KOPT-K1 (cell line): Measurements from ENCODE around the gene GLT6D1.

Experiments used
- H3K27ac ChIP-seq: fragments of 200-600 bp; sonication (generic); 2 replicates; pipeline ENCODE4 v1.5.1; 2016; ENCODE audit warnings: antibody characterized with exemption, mild to moderate bottlenecking, low read depth, low read length; ENCODE audit not compliant: poor library complexity, severe bottlenecking
- H3K36me3 ChIP-seq: fragments of 200-600 bp; sonication (generic); 2 replicates; pipeline ENCODE4 v1.5.1; 2017; ENCODE audit warnings: antibody characterized with exemption, mild to moderate bottlenecking, low read length, moderate library complexity; ENCODE audit not compliant: insufficient read depth
- H3K9me3 ChIP-seq: fragments of 200-600 bp; sonication (generic); 2 replicates; pipeline ENCODE4 v1.5.1; 2017; ENCODE audit warnings: antibody characterized with exemption, low read length, mild to moderate bottlenecking; ENCODE audit not compliant: insufficient read depth, poor library complexity, severe bottlenecking

GLT6D1 gene

DNA sequence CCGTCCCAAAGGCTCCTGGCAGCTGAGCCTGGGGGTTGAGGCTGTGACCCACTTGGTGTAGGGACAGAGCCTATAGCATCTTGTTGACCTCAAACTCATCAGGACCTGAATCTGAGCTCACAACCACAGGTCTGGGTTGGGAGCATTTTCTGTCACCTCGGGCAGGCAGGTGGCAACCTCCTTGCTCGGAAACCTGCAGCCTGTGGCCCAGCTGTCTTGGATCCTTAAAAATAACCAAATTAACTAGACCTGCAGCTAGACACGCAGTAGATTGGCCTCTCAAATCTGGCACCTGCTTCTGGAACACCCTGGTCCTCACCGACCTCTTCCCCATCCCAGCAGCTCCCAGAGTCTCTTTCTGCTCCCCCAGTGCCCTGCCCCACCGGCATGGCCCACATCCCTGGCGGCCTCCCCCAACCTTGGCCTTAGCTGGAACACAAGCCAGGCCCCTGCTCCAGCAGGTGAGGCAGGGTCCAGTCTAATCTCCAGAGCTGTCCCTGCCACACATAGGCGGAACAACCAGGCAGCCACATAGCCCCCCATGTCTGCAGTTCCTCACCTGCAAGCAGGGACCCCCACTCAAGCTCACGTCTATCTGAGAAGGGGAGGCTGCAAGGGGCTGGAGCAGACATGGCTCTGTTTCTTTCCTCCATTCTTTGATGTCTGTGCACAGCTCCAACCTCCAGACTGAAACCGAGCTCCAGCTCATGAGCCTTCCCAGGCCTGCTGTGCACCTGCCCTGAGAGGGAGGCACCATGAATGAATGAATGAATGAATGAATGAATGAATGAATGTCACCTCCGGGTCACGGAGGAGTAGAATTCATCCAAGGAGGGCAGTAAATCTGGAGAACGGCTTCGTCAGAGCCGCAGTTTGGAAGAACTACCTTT is 49.5 kb downstream of the GLT6D1 start:
- Histone ChIP-seq H3K27ac (no peak overlapping the region), H3K36me3 (no peaks in the 10 kb centered on the region), H3K9me3 (peaks cover 3% of the 10 kb centered on the region)

DNA sequence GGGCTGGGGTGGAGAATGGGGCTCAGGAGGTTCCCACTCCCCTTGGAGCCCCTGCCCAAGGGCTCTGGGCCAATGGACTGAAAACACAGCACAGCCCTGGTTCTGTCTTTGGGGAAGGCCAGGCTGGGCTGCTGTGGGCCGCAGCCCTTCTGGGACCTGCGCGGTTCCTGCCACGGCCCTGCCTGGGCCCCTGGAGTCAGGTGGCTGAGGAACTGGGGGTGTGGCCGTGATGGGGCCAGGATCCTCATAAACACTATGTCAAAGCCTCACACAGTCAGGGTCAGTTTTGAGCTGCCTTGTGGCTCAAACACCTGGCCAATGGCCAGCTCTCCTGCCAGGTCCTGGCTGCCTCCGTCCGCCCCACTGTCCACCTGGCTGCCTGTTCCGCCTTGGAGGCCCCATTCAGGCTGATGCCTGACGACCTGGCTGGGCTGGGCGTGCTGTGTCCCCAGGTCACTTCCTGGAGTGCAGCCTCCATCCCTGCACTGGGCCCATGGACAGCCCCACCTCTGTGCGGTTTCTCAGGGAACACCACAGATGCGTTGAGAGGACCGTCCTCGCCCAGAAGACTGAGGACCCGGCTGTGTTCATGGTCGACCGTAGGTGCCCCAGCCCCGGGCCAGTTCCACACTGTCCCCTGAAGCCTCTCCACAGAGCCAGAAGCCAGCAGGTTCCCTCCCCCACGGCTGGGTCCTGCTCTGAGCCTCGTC is 50.3 kb downstream of the GLT6D1 start:
- Histone ChIP-seq H3K36me3 (no peaks in the 10 kb centered on the region), H3K27ac (no peak overlapping the region), H3K9me3 (no peaks in the 10 kb centered on the region)

DNA sequence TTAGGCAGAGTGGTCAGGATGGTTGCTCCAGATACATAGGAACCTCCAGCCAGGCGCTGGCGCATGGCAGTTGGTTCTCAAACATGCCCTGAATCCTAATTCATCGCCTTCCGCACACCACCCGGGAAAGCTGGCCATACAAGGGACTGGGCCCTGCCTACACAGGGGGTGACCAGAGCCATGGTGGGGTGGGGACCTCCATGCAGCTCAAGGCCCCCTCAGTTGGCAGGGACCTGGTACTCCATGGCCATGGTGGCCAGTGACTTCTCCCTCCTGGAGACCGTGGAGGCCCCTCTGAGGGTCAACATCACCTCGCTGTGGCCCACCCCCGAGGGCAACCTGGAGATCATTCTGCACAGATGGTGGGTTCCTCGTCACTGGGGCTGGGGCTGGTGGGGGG is 51.0 kb downstream of the GLT6D1 start:
- Histone ChIP-seq H3K27ac (no peak overlapping the region), H3K36me3 (no peaks in the 10 kb centered on the region), H3K9me3 (no peaks in the 10 kb centered on the region)

DNA sequence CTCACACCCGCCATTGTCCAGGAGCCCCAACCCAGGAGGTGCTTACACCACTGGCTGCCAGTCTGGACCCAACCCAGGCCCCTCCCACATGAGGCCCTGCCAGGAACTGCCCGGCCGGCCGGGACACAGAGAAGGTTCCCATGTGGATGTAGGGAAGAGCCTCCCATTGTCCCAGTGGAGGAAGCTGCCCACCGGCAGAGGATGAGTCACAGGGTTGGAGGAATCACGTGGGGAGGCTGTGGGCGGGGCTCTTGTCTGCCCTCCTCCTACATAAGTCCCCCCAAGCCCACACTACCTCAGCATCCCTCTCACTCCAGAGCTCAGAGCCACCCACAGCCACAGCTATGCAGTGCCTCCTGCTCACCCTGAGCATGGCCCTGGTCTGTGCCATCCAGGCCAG is 51.7 kb downstream of the GLT6D1 start:
- no peak overlapping the region for H3K27ac ChIP-seq
- H3K36me3 ChIP-seq = no peaks in the 10 kb centered on the region
- H3K9me3 ChIP-seq = no peaks in the 10 kb centered on the region

DNA sequence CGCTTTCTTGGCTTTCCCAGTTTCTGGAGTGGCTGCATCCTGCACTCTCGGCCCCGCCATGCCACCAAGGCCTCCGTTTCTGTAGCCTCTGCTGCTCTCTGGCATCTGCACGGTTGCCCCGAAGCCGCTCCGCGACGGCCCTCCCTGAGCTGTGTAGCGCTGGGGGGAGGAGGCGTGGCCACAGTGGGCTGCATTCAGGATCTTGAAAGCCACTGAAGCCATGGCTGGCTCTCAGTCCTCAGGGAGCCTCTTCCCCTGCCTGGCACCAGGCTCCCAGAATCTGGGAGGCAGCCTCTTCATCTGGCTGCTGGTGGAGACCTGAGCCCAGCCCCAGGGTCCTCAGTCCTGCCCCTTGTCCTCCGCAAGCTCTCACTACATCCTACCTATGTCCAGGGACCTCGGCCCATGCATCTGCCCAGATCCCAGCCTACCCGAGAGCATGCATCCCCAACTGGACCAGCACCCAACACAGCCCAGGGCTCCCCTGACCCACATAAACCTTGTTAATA is 52.7 kb downstream of the GLT6D1 start:
- no peak overlapping the region for H3K27ac ChIP-seq
- no peaks in the 10 kb centered on the region for H3K36me3 ChIP-seq
- H3K9me3 ChIP-seq = no peaks in the 10 kb centered on the region

- no peaks in the 10 kb centered on the region for H3K9me3 ChIP-seq
- no peak overlapping the region for H3K27ac ChIP-seq
- no peaks in the 10 kb centered on the region for H3K36me3 ChIP-seq
These were observed 54.4 kb downstream of the GLT6D1 start for GRCh38 chr9:135584934-135585333.

DNA sequence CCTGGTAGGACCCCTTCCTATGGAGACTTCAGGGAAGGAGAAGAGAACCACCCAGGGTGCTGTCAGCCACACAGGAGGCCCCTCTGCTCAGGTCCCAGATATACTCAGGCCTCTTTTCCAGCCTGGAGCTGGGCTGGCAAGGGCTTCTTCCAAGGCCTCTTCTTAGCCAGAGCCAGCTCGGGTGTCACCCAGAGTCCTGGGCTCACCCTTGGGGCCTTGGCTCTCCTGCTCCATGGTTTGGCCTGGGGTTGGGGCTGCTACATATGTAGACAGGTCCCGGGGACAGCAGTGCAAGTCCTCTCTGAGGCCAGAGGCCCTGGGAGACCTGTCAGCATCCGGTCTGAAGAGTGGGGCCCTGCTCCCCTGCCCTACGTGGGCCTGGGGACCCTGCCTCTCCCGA is 55.0 kb downstream of the GLT6D1 start:
- Histone ChIP-seq H3K27ac (no peak overlapping the region), H3K36me3 (no peaks in the 10 kb centered on the region), H3K9me3 (no peaks in the 10 kb centered on the region)

GRCh38 chr9:135583688-135584011 is 55.7 kb downstream of the GLT6D1 start:
- H3K36me3 ChIP-seq = no peaks in the 10 kb centered on the region
- no peak overlapping the region for H3K27ac ChIP-seq
- no peaks in the 10 kb centered on the region for H3K9me3 ChIP-seq

- Histone ChIP-seq H3K9me3 (no peaks in the 10 kb centered on the region), H3K36me3 (no peaks in the 10 kb centered on the region), H3K27ac (no peak overlapping the region)
These were observed 56.2 kb downstream of the GLT6D1 start for GRCh38 chr9:135582966-135583687.

GRCh38 chr9:135582541-135582940 is 56.8 kb downstream of the GLT6D1 start:
- no peak overlapping the region for H3K27ac ChIP-seq
- no peaks in the 10 kb centered on the region for H3K9me3 ChIP-seq
- H3K36me3 ChIP-seq = no peaks in the 10 kb centered on the region

DNA sequence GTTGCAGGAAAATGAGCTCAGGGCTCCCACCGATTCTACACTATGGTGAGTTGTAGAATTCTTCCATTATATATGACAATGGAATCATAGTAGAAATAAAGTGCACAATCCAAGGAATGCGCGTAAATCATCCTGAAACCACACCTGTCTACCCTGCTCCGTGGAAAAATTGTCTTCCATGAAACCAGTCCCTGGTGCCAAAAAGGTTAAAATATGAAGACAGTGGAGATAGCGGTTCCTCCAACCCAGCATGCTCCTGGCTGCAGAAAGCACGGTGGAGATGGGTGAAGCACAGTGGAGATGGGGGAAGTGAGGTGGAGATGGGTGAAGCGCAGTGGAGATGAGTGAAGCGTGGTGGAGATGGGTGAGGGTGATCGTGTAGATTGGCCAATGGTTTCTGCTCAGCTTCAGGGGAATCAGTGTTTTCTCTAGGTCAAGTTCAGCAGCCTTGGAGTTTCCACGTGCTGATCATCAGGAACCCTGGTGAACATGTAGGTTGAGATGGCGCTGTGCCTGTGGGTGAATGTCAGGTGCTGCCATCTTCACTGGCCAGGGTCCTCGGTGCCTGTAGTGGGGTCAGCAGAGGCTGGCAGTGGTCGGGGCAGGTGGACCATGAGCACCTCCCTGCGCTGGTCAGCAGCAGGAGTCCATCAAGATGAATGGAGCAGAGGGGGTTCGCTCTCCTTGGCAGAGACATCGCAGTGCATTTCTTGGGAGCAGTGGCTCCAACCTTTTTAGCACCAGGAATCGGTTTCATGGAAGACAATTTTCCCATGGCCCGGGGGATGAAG is 57.5 kb downstream of the GLT6D1 start:
- no peaks in the 10 kb centered on the region for H3K36me3 ChIP-seq
- no peaks in the 10 kb centered on the region for H3K9me3 ChIP-seq
- H3K27ac ChIP-seq = no peak overlapping the region

GRCh38 chr9:135580664-135581380 is 58.5 kb downstream of the GLT6D1 start:
- no peaks in the 10 kb centered on the region for H3K36me3 ChIP-seq
- H3K9me3 ChIP-seq = no peaks in the 10 kb centered on the region
- no peak overlapping the region for H3K27ac ChIP-seq

DNA sequence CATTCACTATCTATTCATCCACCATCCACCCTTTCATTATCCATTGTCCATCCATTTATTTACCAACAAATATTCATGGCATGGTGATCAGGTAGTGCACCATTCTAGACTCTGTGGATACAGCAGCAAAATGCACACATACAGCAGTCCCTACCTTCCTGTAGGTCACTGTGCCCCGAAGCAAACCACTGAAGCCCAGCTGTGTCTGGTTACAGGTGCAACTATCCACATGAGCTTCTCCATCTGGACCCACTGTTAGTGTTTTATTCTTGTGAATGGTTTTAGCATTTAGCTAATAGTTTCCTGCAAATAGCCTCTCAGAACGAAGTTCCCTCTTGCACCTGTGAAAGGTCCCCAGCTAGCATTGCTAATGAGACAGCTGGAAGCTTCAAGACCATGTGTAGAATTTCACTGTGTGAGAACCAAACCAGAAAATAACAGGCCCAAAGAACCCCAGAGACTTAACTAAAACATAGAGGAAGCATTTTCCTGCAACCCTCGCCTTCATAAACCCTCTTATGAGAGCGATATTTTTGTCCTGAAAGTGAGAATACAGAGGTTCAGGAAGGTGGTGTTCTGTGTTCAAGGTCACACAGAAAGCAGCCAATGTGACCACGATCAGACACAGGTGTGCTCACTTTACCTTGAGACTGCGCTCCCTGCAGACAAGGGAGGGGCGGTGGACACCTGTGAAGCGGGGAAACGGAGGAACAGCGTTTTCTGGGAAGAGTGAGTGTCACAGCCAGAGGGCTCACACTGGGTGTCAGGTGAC is 59.3 kb downstream of the GLT6D1 start:
- Histone ChIP-seq H3K9me3 (no peaks in the 10 kb centered on the region), H3K27ac (no peak overlapping the region), H3K36me3 (no peaks in the 10 kb centered on the region)
